ENCODE results near the gene TP53I11.

DNA sequence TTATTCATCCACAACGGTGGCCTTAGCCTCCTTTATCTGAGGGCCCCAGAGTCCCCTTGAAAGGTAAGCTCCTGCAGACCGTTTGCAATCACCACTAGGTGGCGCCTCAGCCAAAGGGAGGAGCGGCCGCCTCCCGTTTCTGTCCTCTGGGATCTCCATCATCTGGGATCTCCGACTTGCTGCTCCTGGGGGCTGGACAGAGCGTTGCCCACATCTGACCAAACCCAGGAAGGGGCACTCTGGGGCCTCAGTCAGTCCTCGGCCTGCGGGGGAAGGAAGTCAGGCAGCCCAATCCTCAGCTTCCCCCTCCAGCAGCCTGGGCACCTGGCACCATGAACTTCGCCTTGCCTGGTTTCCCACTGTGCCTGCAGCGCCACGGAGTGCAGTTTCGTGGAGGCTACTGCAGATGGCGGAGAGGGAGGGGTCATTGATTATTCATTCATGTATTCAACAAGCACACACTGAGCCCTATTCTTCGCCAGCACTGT is 23.5 kb downstream of the TP53I11 start:
- TF ChIP-seq, protein P1, sequence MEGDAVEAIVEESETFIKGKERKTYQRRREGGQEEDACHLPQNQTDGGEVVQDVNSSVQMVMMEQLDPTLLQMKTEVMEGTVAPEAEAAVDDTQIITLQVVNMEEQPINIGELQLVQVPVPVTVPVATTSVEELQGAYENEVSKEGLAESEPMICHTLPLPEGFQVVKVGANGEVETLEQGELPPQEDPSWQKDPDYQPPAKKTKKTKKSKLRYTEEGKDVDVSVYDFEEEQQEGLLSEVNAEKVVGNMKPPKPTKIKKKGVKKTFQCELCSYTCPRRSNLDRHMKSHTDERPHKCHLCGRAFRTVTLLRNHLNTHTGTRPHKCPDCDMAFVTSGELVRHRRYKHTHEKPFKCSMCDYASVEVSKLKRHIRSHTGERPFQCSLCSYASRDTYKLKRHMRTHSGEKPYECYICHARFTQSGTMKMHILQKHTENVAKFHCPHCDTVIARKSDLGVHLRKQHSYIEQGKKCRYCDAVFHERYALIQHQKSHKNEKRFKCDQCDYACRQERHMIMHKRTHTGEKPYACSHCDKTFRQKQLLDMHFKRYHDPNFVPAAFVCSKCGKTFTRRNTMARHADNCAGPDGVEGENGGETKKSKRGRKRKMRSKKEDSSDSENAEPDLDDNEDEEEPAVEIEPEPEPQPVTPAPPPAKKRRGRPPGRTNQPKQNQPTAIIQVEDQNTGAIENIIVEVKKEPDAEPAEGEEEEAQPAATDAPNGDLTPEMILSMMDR (conservative IDR thresholded peaks at IDR 0.05 in 1 of 2, IDR thresholded peaks at IDR 0.05 in 1 of 2; ENCODE audit: extremely low read depth in 1 of 2, insufficient read depth in 1 of 2, low read depth in 1 of 2, low read length in 2 of 2), result peak; percentile 75 to 87
- no peak for TF ChIP-seq EZH2 (IDR thresholded peaks at IDR 0.05; ENCODE audit: borderline replicate concordance, low read length)

All from mammary epithelial cell (primary cell).